Measurements from ENCODE around the gene FCAMR.

Gene FCAMR

GRCh38 chr1:206992790-206993189, 22.5 kb upstream of the FCAMR start:
- Histone ChIP-seq H3K27ac (ENCODE audit: low read length) (no peak overlapping the region), H3K4me2 (ENCODE audit: low read length) (no peak overlapping the region), H3K79me2 (ENCODE audit: low read length) (no peaks in the 10 kb centered on the region), H3K9me3 (ENCODE audit: insufficient read depth, low read length) (no peaks in the 10 kb centered on the region), H3K27me3 (ENCODE audit: low read depth, low read length) (peaks cover 17% of the 10 kb centered on the region), H3K9ac (ENCODE audit: low read length) (no peak overlapping the region), H3K4me3 (ENCODE audit: low read length) (no peak overlapping the region), H3K4me1 (ENCODE audit: low read length) (peaks cover 4% of the 10 kb centered on the region), H4K20me1 (ENCODE audit: insufficient read depth, low read length) (no peaks in the 10 kb centered on the region), H3K36me3 (replicated peaks; ENCODE audit: low read depth, low read length) (no peaks in the 10 kb centered on the region), H2AFZ (ENCODE audit: low read depth, low read length) (no peak overlapping the region)
- TF ChIP-seq EZH2phosphoT487 (IDR thresholded peaks at IDR 0.05; ENCODE audit: low read depth) = no peak
- no peak for TF ChIP-seq CTCF (IDR thresholded peaks at IDR 0.05; ENCODE audit: low read depth, low read length)

GRCh38 chr1:206987873-206988272, 17.6 kb upstream of the FCAMR start:
- H3K4me3 ChIP-seq (ENCODE audit: low read length) = no peak overlapping the region
- no peak for TF ChIP-seq EZH2phosphoT487 (IDR thresholded peaks at IDR 0.05; ENCODE audit: low read depth)

GRCh38 chr1:206986885-206987284, 16.6 kb upstream of the FCAMR start:
- no peaks in the 10 kb centered on the region for H3K9me3 ChIP-seq (ENCODE audit: insufficient read depth, low read length)
- TF ChIP-seq EZH2phosphoT487 (IDR thresholded peaks at IDR 0.05; ENCODE audit: low read depth) (no peak), CTCF (IDR thresholded peaks at IDR 0.05; ENCODE audit: low read depth, low read length) (no peak)
- H2AFZ ChIP-seq (ENCODE audit: low read depth, low read length) = no peak overlapping the region
- H3K4me3 ChIP-seq (ENCODE audit: low read length) = no peak overlapping the region
- H3K4me2 ChIP-seq (ENCODE audit: low read length) = no peak overlapping the region
- H3K27me3 ChIP-seq (ENCODE audit: low read depth, low read length) = peaks cover 16% of the 10 kb centered on the region
- no peaks in the 10 kb centered on the region for H4K20me1 ChIP-seq (ENCODE audit: insufficient read depth, low read length)
- no peaks in the 10 kb centered on the region for H3K79me2 ChIP-seq (ENCODE audit: low read length)
- no peaks in the 10 kb centered on the region for H3K36me3 ChIP-seq (replicated peaks; ENCODE audit: low read depth, low read length)
- H3K4me1 ChIP-seq (ENCODE audit: low read length) = peaks cover 11% of the 10 kb centered on the region
- H3K9ac ChIP-seq (ENCODE audit: low read length) = no peak overlapping the region
- H3K27ac ChIP-seq (ENCODE audit: low read length) = no peak overlapping the region

More at GRCh38 chr1:206987873-206988272, 17.6 kb upstream of the FCAMR start:
- Histone ChIP-seq H3K4me2 (ENCODE audit: low read length) (no peak overlapping the region), H3K9ac (ENCODE audit: low read length) (no peak overlapping the region), H3K9me3 (ENCODE audit: insufficient read depth, low read length) (no peaks in the 10 kb centered on the region), H2AFZ (ENCODE audit: low read depth, low read length) (no peak overlapping the region), H4K20me1 (ENCODE audit: insufficient read depth, low read length) (no peaks in the 10 kb centered on the region), H3K27ac (ENCODE audit: low read length) (no peak overlapping the region), H3K27me3 (ENCODE audit: low read depth, low read length) (peaks cover 15% of the 10 kb centered on the region), H3K36me3 (replicated peaks; ENCODE audit: low read depth, low read length) (no peaks in the 10 kb centered on the region), H3K79me2 (ENCODE audit: low read length) (no peaks in the 10 kb centered on the region), H3K4me1 (ENCODE audit: low read length) (peaks cover 10% of the 10 kb centered on the region)

- H3K27me3 ChIP-seq (ENCODE audit: low read depth, low read length) = peaks cover 16% of the 10 kb centered on the region
- no peak overlapping the region for H3K27ac ChIP-seq (ENCODE audit: low read length)
- no peaks in the 10 kb centered on the region for H3K79me2 ChIP-seq (ENCODE audit: low read length)
- H3K4me3 ChIP-seq (ENCODE audit: low read length) = no peak overlapping the region
- H3K4me2 ChIP-seq (ENCODE audit: low read length) = no peak overlapping the region
- H3K9me3 ChIP-seq (ENCODE audit: insufficient read depth, low read length) = no peaks in the 10 kb centered on the region
- no peak overlapping the region for H2AFZ ChIP-seq (ENCODE audit: low read depth, low read length)
- H3K4me1 ChIP-seq (ENCODE audit: low read length) = peaks cover 14% of the 10 kb centered on the region
- no peak for TF ChIP-seq CTCF (IDR thresholded peaks at IDR 0.05; ENCODE audit: low read depth, low read length)
- no peak for TF ChIP-seq EZH2phosphoT487 (IDR thresholded peaks at IDR 0.05; ENCODE audit: low read depth)
- no peaks in the 10 kb centered on the region for H3K36me3 ChIP-seq (replicated peaks; ENCODE audit: low read depth, low read length)
- H4K20me1 ChIP-seq (ENCODE audit: insufficient read depth, low read length) = no peaks in the 10 kb centered on the region
- no peak overlapping the region for H3K9ac ChIP-seq (ENCODE audit: low read length)
Observed at GRCh38 chr1:206986402-206986801, 16.1 kb upstream of the FCAMR start.
